ENCODE results near the gene ARHGAP22. TPM values are rescaled to one million over a fixed set of nuclear protein-coding genes. Genes with fewer than 3 reads are reported as not detected.

ARHGAP22 gene
- total RNA-seq, 3 donors from 2014 or later, result 2.6 to 8.2 (median 4.8) TPM

GRCh38 chr10:48444861-48445841 lies 159.7 kb downstream of the ARHGAP22 start:
- Histone ChIP-seq H3K9me3 (no peaks in the 10 kb centered on the region), H3K27me3 (no peaks in the 10 kb centered on the region), H3K27ac (no peak overlapping the region), H3K4me1 (no peaks in the 10 kb centered on the region), H3K4me3 (no peak overlapping the region), H3K36me3 (no peaks in the 10 kb centered on the region)
- no peak for DNase-seq (ENCODE audit: low spot score in 2 of 2)
- no peak for TF ChIP-seq CTCF (IDR thresholded peaks at IDR 0.05)
- TF ChIP-seq POLR2A (IDR thresholded peaks at IDR 0.05), result no peak
- no peak for TF ChIP-seq POLR2AphosphoS5 (IDR thresholded peaks at IDR 0.05)
- intact Hi-C loops (cut with DNase I; ENCODE audit: low total_unique reads), result loop anchor here (5.0 kb wide), 1 partner anchor 712 kb away; no protein-coding TSS in a partner anchor

GRCh38 chr10:48444266-48444665 lies 160.6 kb downstream of the ARHGAP22 start:
- intact Hi-C loops (cut with DNase I; ENCODE audit: low total_unique reads), result loop anchor here (5.0 kb wide), 1 partner anchor 713 kb away; no protein-coding TSS in a partner anchor
- no peaks in the 10 kb centered on the region for H3K36me3 ChIP-seq
- H3K4me1 ChIP-seq, result no peaks in the 10 kb centered on the region
- H3K27me3 ChIP-seq, result no peaks in the 10 kb centered on the region
- TF ChIP-seq POLR2AphosphoS5 (IDR thresholded peaks at IDR 0.05) (no peak), POLR2A (IDR thresholded peaks at IDR 0.05) (no peak), CTCF (IDR thresholded peaks at IDR 0.05) (no peak)
- no peak overlapping the region for H3K4me3 ChIP-seq
- no peak overlapping the region for H3K27ac ChIP-seq
- no peaks in the 10 kb centered on the region for H3K9me3 ChIP-seq
- no peak for DNase-seq (ENCODE audit: low spot score in 2 of 2)

GRCh38 chr10:48442809-48443177 lies 162.1 kb downstream of the ARHGAP22 start:
- DNase-seq (ENCODE audit: low spot score in 2 of 2), result no peak
- H3K27me3 ChIP-seq, result no peaks in the 10 kb centered on the region
- H3K4me1 ChIP-seq, result no peaks in the 10 kb centered on the region
- no peak overlapping the region for H3K4me3 ChIP-seq
- H3K27ac ChIP-seq, result no peak overlapping the region
- H3K36me3 ChIP-seq, result no peaks in the 10 kb centered on the region
- TF ChIP-seq CTCF (IDR thresholded peaks at IDR 0.05) (no peak), POLR2A (IDR thresholded peaks at IDR 0.05) (no peak), POLR2AphosphoS5 (IDR thresholded peaks at IDR 0.05) (no peak)
- intact Hi-C loops (cut with DNase I; ENCODE audit: low total_unique reads), result loop anchor here (5.0 kb wide), 1 partner anchor 715 kb away; no protein-coding TSS in a partner anchor
- no peaks in the 10 kb centered on the region for H3K9me3 ChIP-seq

GRCh38 chr10:48442090-48442808 lies 162.6 kb downstream of the ARHGAP22 start:
- no peak for DNase-seq (ENCODE audit: low spot score in 2 of 2)
- intact Hi-C loops (cut with DNase I; ENCODE audit: low total_unique reads), result loop anchor here (5.0 kb wide), 1 partner anchor 715 kb away; no protein-coding TSS in a partner anchor

GRCh38 chr10:48440771-48441170 lies 164.1 kb downstream of the ARHGAP22 start:
- intact Hi-C loops (cut with DNase I; ENCODE audit: low total_unique reads), result loop anchor here (5.0 kb wide), 1 partner anchor 717 kb away; no protein-coding TSS in a partner anchor
- Histone ChIP-seq H3K9me3 (no peaks in the 10 kb centered on the region), H3K4me3 (no peak overlapping the region), H3K36me3 (no peaks in the 10 kb centered on the region), H3K4me1 (no peaks in the 10 kb centered on the region), H3K27me3 (no peaks in the 10 kb centered on the region), H3K27ac (no peak overlapping the region)
- TF ChIP-seq CTCF (IDR thresholded peaks at IDR 0.05) (no peak), POLR2AphosphoS5 (IDR thresholded peaks at IDR 0.05) (no peak), POLR2A (IDR thresholded peaks at IDR 0.05) (no peak)
- DNase-seq (ENCODE audit: low spot score in 2 of 2), result no peak

More at GRCh38 chr10:48442090-48442808, 162.6 kb downstream of the ARHGAP22 start:
- Histone ChIP-seq H3K27me3 (no peaks in the 10 kb centered on the region), H3K9me3 (no peaks in the 10 kb centered on the region), H3K4me1 (no peaks in the 10 kb centered on the region), H3K36me3 (no peaks in the 10 kb centered on the region), H3K27ac (no peak overlapping the region), H3K4me3 (no peak overlapping the region)
- no peak for TF ChIP-seq POLR2AphosphoS5 (IDR thresholded peaks at IDR 0.05)
